Progenitor cell of endocrine pancreas (in vitro differentiated cells): Measurements from ENCODE around the gene ARID3B. TPM values are rescaled to one million over a fixed set of nuclear protein-coding genes. Genes with fewer than 3 reads are reported as not detected.

Source experiments
- DNase-seq: peaks from one replicate; pipeline ENCODE4 v3.0.0; 2021; ENCODE audit warnings: low spot score; ENCODE audit not compliant: unreplicated experiment
- H3K27ac Mint-ChIP-seq: 2 replicates; pipeline ENCODE4 v1.8.0; 2021; ENCODE audit warnings: mild to moderate bottlenecking, moderate library complexity, mixed read lengths
- H3K27me3 Mint-ChIP-seq: 2 replicates; pipeline ENCODE4 v1.8.0; 2021; ENCODE audit warnings: mixed read lengths
- H3K36me3 Mint-ChIP-seq: 2 replicates; pipeline ENCODE4 v1.8.0; 2022; ENCODE audit warnings: mixed read lengths; ENCODE audit not compliant: insufficient read depth
- H3K4me1 Mint-ChIP-seq: 2 replicates; pipeline ENCODE4 v1.8.0; 2021; ENCODE audit warnings: low read depth, mixed read lengths
- H3K4me3 Mint-ChIP-seq: 2 replicates; pipeline ENCODE4 v1.8.0; 2021; ENCODE audit warnings: low read depth, mild to moderate bottlenecking, moderate library complexity, mixed read lengths
- H3K9me3 Mint-ChIP-seq: 2 replicates; pipeline ENCODE4 v1.8.0; 2021; ENCODE audit warnings: low read depth, mixed read lengths
- total RNA-seq: library from RNA; stranded (reverse); gene quantifications from 2 replicates; pipeline ENCODE4 v1.2.1, GENCODE V29; 2021
- TF ChIP-seq, protein P1 (sequence below): fragments of 200-600 bp; sonication (generic); IDR thresholded peaks from one replicate; pipeline ENCODE4 v1.5.0; 2021; ENCODE audit warnings: antibody characterized with exemption, mild to moderate bottlenecking; ENCODE audit not compliant: unreplicated experiment

The ARID3B gene
- total RNA-seq, 1 donor from 2014 or later: 81.9 TPM

DNA sequence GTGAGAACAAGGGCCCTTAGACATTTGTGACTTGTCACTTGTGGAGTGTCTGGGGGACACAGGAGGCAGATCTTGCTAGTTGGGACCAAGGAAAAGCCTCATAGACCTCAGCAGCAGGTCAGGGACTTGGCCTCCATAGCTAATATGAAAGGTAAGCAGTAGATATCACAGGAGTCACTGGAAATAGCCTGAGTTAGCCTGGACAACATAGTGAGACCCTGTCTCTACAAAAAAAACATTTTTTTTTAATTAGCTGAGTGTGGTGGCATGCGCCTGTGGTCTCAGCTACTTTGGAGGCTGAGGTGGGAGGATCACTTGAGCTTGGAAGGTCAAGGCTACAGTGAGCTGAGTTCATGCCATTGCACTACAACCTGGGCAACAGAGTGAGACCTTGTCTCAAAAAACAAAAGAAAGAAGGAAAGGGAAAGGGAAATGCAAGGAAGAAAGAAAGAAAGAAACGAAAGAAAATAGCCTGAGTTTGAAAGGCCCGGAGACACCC, 37.5 kb downstream of the ARID3B start:
- no peaks in the 10 kb centered on the region for H3K9me3 Mint-ChIP-seq
- no peak for DNase-seq
- peaks cover 1% of the 10 kb centered on the region for H3K4me1 Mint-ChIP-seq
- no peaks in the 10 kb centered on the region for H3K27me3 Mint-ChIP-seq
- H3K36me3 Mint-ChIP-seq: peaks cover 11% of the 10 kb centered on the region
- H3K27ac Mint-ChIP-seq: peak overlapping the region; percentile 56
- H3K4me3 Mint-ChIP-seq: no peak overlapping the region
- TF ChIP-seq, protein P1, sequence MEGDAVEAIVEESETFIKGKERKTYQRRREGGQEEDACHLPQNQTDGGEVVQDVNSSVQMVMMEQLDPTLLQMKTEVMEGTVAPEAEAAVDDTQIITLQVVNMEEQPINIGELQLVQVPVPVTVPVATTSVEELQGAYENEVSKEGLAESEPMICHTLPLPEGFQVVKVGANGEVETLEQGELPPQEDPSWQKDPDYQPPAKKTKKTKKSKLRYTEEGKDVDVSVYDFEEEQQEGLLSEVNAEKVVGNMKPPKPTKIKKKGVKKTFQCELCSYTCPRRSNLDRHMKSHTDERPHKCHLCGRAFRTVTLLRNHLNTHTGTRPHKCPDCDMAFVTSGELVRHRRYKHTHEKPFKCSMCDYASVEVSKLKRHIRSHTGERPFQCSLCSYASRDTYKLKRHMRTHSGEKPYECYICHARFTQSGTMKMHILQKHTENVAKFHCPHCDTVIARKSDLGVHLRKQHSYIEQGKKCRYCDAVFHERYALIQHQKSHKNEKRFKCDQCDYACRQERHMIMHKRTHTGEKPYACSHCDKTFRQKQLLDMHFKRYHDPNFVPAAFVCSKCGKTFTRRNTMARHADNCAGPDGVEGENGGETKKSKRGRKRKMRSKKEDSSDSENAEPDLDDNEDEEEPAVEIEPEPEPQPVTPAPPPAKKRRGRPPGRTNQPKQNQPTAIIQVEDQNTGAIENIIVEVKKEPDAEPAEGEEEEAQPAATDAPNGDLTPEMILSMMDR: no peak

DNA sequence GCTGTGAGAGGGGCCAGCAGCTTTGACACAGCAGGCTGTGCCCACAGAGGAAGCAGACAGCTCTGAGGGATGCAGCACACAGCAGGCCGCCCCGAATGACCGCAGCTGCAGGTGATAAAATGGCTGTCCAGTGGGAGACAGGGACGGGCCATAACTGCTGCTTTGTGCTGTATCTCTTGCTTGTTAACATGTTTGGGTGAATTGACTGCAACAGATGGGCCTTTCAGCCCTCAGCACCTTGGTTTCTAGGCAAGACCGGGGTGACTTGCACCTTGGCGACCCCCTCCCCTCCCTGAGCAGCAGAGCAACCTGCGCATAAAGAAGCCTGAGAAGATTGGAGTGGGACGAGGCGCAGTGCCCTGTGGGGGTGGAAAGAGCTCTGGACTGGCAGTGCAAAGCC, 38.0 kb downstream of the ARID3B start:
- no peaks in the 10 kb centered on the region for H3K27me3 Mint-ChIP-seq
- H3K9me3 Mint-ChIP-seq: no peaks in the 10 kb centered on the region
- peak overlapping the region; percentile 29 for H3K27ac Mint-ChIP-seq
- H3K36me3 Mint-ChIP-seq: peaks cover 10% of the 10 kb centered on the region
- no peak overlapping the region for H3K4me3 Mint-ChIP-seq
- TF ChIP-seq, protein P1: no peak
- peaks cover 6% of the 10 kb centered on the region for H3K4me1 Mint-ChIP-seq
- DNase-seq: no peak

DNA sequence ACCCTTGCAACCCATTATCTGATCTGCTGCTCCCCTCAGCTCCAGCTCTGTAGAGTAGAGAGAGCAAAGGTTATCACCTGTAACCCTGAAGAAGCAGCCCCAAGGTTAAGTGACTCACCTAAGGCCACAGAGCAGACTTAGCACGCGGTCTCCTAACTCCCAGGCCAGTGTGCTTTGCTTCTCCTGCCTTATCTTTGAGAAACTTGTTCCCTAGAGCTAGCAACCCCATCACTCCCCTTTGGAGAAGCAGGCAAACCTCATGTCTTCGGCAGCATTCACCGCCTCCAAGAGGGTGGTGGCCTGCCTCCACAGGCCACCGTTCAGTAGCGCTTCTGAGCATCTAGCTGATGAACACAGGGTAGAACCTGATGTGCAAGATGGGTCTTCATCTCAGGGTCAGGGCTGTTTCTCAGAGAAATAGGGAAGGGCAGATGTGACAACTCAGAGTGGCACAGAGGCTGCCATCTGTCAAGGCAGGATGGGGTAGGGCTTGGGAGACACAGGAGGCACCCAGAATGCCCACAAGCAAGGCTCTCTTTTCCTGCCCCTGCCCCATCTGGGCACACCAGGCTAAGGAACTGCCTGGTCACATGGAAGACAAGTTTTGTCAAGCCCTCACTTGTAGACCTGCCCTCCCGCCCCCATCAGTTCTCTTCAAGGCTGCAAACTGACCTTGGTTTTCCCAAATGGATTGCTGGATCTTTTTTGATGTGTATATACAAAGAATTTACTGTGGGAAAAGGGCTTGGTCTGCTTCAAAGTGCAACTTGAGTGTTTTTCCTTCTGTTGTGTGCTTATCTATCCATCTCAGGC, 39.7 kb downstream of the ARID3B start:
- DNase-seq: no peak
- no peaks in the 10 kb centered on the region for H3K27me3 Mint-ChIP-seq
- TF ChIP-seq, protein P1: no peak
- H3K4me1 Mint-ChIP-seq: peaks cover 12% of the 10 kb centered on the region
- no peak overlapping the region for H3K27ac Mint-ChIP-seq
- no peak overlapping the region for H3K4me3 Mint-ChIP-seq
- no peaks in the 10 kb centered on the region for H3K9me3 Mint-ChIP-seq
- H3K36me3 Mint-ChIP-seq: peaks cover 5% of the 10 kb centered on the region

DNA sequence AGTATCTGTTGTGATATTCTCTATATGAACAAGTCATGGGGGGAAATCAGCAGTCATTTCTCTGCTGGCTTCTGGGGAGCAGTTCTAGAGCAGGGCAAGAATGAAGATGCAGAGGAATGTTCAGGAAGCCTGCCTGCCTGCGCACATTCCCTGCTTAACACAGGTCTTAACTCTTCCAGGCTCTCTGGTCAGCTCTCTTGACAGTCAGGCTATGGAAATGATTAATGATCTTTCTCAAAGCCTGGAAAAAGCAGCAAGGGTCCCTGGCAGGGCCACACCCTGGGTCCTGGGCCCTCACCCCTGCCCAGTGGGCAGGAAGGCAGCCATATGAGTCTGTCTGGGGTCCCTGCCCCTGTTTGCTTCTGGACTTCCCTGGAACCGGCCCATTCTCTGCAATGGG, 43.2 kb downstream of the ARID3B start:
- H3K9me3 Mint-ChIP-seq: no peaks in the 10 kb centered on the region
- no peak overlapping the region for H3K4me3 Mint-ChIP-seq
- peaks cover 8% of the 10 kb centered on the region for H3K36me3 Mint-ChIP-seq
- no peak for DNase-seq
- H3K27ac Mint-ChIP-seq: peak overlapping the region; percentile 33
- TF ChIP-seq, protein P1: no peak
- no peaks in the 10 kb centered on the region for H3K27me3 Mint-ChIP-seq
- peaks cover 20% of the 10 kb centered on the region for H3K4me1 Mint-ChIP-seq

DNA sequence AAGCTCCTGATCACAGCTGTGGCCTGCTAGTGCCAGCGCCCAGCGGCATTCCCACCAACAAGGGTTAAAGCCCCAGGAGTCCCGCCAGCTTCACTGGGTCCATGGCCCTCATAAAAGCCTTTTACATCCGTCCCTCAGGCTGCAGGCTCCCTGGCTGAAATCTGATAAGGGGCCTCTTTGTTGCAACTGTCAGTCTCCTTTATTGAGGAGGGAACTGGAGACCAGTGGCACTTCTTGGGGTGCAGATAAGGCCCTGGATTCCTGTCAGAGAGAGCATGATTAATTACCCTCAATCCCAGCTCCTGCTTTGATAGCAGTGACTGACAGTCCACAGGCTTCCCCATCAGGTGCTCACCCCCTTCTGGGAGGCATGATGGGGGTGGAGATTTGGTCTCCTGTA, 43.8 kb downstream of the ARID3B start:
- H3K9me3 Mint-ChIP-seq: no peaks in the 10 kb centered on the region
- H3K4me3 Mint-ChIP-seq: no peak overlapping the region
- peak overlapping the region; percentile 33 for H3K27ac Mint-ChIP-seq
- H3K27me3 Mint-ChIP-seq: no peaks in the 10 kb centered on the region
- TF ChIP-seq, protein P1: no peak
- H3K36me3 Mint-ChIP-seq: peaks cover 10% of the 10 kb centered on the region
- H3K4me1 Mint-ChIP-seq: peaks cover 20% of the 10 kb centered on the region
- DNase-seq: no peak
